ENCODE measurements around the gene HDAC4. TPM values are rescaled to one million over a fixed set of nuclear protein-coding genes. Genes with fewer than 3 reads are reported as not detected.

The HDAC4 gene
- total RNA-seq, 2 donors from 2014 or later, result 22.3 to 48.6 TPM

DNA sequence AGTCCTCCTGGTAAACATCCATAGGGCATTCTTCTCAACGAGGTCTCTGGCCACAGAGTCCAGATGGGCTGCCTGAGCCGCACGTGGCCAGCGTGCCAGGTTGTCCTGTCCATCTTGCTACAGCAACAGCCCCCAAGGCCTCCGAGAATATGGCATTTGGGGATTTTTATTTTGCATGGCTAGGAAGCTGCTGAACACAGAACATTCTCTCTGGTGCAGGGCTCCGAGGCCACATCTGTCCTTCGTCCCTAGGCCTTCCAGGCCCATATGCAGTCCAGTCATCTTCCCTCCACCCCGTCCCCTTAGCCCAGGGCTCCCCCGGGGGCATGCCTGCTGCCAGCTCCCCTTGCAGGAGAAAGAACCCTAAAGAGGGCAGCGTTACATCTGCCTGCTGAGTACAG, 2.3 kb downstream of the HDAC4 start:
- H3K27me3 Mint-ChIP-seq, result no peaks in the 10 kb centered on the region
- H3K4me1 Mint-ChIP-seq (ENCODE audit: low read depth in 2 of 2), result peaks cover 27 to 35% of the 10 kb centered on the region in 2 donors
- no peak for ATAC-seq
- H3K36me3 Mint-ChIP-seq, result no peaks in the 10 kb centered on the region
- H3K9me3 Mint-ChIP-seq, result no peaks in the 10 kb centered on the region
- peak overlapping the region; percentile 95 for H3K4me3 Mint-ChIP-seq
- H3K27ac Mint-ChIP-seq, result peak overlapping the region in 1 of 2 donors; percentile 55
- no peak for DNase-seq (ENCODE audit: low spot score)

DNA sequence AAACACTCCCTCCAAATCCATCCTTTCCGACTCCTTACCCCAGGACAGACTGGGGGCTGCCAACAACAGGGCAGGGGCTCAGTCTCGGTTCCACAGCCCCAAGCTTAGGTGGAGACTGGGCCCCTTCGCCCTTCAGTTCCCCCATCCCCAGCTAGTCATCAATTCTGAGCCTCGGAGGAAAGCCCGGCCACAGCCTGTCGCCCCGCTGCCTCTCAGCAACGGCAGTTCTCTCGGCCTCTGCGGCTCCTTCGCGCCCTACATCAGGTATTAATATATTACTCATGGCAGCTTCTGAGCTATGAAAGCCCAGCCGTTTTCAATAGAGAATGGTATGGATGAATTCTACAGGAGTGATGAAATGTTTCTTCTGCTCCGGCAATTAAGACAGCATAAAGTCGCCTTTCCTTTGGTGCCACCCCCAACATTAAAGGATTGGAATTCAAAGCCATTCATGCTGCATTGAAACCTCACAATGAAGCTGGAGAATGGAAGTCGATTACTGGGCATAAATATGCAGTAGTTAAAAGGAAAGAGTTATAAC, 2.8 kb downstream of the HDAC4 start:
- Mint-ChIP-seq H3K36me3 (no peaks in the 10 kb centered on the region), H3K4me3 (no peak overlapping the region), H3K4me1 (ENCODE audit: low read depth in 2 of 2) (peaks cover 27 to 40% of the 10 kb centered on the region in 2 donors), H3K9me3 (no peaks in the 10 kb centered on the region), H3K27me3 (no peaks in the 10 kb centered on the region), H3K27ac (peak overlapping the region in 1 of 2 donors; percentile 55)
- DNase-seq (ENCODE audit: low spot score) (no peak), ATAC-seq (no peak)

DNA sequence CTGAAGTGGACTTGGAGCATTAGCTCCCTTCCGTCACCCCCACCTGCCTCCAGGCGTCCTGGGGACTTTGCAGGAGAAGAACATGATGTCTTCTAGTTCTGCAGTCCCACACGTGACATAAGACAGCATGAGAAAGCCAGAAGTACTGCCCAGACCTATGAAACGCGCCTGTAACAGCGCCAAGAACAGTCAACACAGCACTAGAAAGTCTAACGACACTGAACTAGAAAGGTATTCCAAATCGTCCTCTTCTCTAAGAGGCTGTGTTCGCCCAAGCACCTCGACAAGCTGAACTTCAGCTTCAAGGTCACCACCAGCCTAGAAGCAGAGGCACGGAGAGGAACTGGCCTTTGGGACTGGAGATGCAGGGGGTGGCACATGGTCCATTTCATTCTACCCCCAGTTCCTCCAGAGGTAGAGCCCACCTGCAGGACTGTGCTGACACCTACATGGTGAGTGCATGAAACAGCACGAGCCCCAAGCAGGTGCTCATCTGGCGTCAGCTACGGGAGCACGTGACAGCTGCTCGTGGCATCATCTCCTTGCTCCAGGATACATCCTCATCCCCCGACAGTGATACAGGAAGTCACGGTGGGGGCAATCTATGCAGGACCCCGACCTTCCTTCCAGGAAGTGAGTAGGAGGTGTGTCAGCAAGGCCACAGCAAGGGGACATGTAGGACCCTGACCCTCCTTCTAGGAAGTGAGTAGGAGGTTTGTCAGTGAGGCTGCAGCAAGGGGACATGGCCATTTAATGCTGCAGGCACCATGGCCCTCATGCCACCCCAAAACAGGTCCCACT, 3.7 kb downstream of the HDAC4 start:
- no peak overlapping the region for H3K27ac Mint-ChIP-seq
- peaks cover 17 to 32% of the 10 kb centered on the region in 2 donors for H3K4me1 Mint-ChIP-seq (ENCODE audit: low read depth in 2 of 2)
- no peaks in the 10 kb centered on the region for H3K9me3 Mint-ChIP-seq
- DNase-seq (ENCODE audit: low spot score), result no peak
- H3K36me3 Mint-ChIP-seq, result no peaks in the 10 kb centered on the region
- H3K4me3 Mint-ChIP-seq, result no peak overlapping the region
- no peak for ATAC-seq
- no peaks in the 10 kb centered on the region for H3K27me3 Mint-ChIP-seq

DNA sequence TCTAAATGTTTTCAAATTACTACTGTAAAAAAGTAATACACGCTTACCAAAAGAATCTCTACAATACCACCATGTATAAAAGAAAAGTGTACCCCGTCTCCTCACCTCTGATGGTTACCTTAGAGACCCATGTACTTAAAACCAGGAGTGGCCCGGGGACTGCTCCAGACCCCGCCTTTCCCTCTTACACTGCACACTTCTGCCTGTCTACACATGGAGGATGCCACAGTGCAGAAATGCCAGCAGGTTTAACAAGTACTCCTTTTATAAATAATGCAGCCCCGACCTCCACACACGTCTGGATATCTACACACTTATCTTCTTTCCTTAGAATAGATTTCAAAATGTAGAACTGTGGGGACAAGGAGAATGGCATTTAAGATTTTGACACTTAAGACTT, 5.3 kb downstream of the HDAC4 start:
- H3K27ac Mint-ChIP-seq, result no peak overlapping the region
- H3K4me3 Mint-ChIP-seq, result no peak overlapping the region
- no peak for DNase-seq (ENCODE audit: low spot score)
- no peaks in the 10 kb centered on the region for H3K36me3 Mint-ChIP-seq
- H3K27me3 Mint-ChIP-seq, result no peaks in the 10 kb centered on the region
- ATAC-seq, result no peak
- peaks cover 14 to 30% of the 10 kb centered on the region in 2 donors for H3K4me1 Mint-ChIP-seq (ENCODE audit: low read depth in 2 of 2)
- H3K9me3 Mint-ChIP-seq, result no peaks in the 10 kb centered on the region

DNA sequence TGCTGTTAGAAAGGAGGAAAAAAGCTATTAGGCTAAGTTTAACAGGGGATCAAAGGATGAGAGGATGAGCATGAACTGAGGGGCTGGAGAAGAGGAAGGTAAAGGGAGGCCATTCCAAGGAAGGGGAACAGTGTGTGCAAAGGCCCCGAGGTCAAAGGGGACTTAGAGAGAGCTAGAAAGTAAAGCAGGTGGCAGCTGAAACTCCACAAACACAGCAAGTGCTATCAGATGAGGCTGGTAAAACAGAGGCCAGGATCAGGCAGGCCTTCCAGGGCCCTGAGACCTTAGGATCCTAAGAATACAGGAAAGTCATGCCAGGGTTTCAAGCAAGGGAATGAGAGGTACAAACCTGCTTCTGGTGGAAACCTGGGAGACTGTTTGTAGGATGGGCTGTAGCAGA, 5.8 kb downstream of the HDAC4 start:
- no peak for ATAC-seq
- no peak overlapping the region for H3K27ac Mint-ChIP-seq
- H3K4me1 Mint-ChIP-seq (ENCODE audit: low read depth in 2 of 2), result peaks cover 14 to 30% of the 10 kb centered on the region in 2 donors
- no peaks in the 10 kb centered on the region for H3K27me3 Mint-ChIP-seq
- DNase-seq (ENCODE audit: low spot score), result no peak
- H3K9me3 Mint-ChIP-seq, result no peaks in the 10 kb centered on the region
- H3K4me3 Mint-ChIP-seq, result no peak overlapping the region
- no peaks in the 10 kb centered on the region for H3K36me3 Mint-ChIP-seq

DNA sequence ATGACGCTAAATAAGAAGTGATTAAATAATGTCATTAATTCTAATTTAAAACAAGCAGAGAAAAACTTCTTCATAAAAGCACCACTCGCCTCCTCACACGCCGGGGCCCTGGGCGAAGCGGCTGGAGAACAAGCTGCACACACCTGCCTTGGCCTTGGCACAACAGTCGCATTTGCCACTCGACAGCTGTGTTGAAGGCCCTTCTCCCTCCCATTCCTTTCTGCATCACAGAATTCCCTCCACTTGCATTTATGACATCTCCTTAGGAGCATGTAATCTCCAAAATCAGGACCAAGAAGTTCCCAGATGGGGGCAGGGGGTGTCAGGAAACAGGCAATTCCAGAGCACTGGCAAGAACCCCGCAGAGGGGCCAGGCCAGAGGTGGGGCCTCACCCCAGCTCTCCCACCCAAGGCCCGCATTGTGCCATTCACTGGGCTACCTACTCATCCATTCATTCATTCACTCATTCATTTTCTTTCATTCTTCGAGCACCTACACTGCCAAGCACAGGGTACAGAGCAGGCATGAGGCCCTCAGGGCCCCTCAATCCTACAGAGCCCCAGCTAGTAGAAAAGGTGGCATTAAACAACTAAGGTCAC, 6.4 kb downstream of the HDAC4 start:
- no peaks in the 10 kb centered on the region for H3K27me3 Mint-ChIP-seq
- H3K4me1 Mint-ChIP-seq (ENCODE audit: low read depth in 2 of 2), result peaks cover 11 to 28% of the 10 kb centered on the region in 2 donors
- no peaks in the 10 kb centered on the region for H3K9me3 Mint-ChIP-seq
- ATAC-seq (no peak), DNase-seq (ENCODE audit: low spot score) (no peak)
- no peaks in the 10 kb centered on the region for H3K36me3 Mint-ChIP-seq
- H3K4me3 Mint-ChIP-seq, result no peak overlapping the region
- peak overlapping the region in 1 of 2 donors; percentile 84 for H3K27ac Mint-ChIP-seq

DNA sequence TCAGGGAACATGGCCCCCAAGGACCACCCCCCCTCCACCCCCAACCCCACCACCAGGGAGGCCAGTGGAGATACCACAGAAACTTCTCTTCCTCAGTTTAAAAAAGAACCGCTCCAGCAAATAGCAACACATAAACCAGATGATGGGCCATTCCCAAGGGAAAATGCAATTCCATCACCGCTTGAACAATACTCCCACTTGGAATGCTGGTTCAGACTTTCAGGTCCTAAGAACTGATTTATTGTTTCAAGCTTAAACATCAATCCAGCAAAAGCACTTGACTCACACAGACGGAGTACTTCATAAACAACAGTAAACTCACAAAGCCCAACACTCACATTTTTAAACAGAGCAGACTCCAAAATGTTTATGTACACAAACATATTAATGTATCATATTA, 6.9 kb downstream of the HDAC4 start:
- Mint-ChIP-seq H3K4me3 (no peak overlapping the region), H3K36me3 (no peaks in the 10 kb centered on the region), H3K27ac (peak overlapping the region in 1 of 2 donors; percentile 84), H3K9me3 (no peaks in the 10 kb centered on the region), H3K4me1 (ENCODE audit: low read depth in 2 of 2) (peaks cover 7 to 24% of the 10 kb centered on the region in 2 donors), H3K27me3 (no peaks in the 10 kb centered on the region)
- ATAC-seq, result no peak
- no peak for DNase-seq (ENCODE audit: low spot score)

DNA sequence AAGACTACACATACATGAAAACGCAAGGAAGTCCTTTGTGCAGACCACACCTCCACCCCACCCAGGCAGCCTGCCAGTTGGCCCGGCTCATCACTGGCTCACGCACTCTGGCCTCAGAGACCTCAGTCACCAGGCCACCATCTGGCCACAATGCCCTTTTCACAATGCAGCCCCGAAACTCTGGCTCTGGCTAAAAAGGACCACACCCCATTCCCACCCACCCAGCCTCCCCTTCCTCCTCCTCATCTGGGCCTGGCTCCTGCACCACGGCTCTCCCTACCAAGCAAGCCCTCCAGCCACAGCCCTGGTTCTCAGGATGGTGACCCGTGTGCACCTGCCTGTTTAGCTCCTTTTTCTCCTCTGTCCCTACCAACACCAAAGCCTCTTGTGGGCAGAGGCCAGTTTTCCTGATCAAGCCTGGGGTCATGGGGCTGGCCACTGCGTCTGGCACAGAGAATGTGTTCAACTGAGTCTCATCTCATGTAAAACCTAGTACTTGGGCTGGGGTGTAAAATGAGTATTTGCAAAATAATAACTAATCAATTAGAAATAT, 7.4 kb downstream of the HDAC4 start:
- H3K27ac Mint-ChIP-seq, result peak overlapping the region in 1 of 2 donors; percentile 84
- no peaks in the 10 kb centered on the region for H3K36me3 Mint-ChIP-seq

DNA sequence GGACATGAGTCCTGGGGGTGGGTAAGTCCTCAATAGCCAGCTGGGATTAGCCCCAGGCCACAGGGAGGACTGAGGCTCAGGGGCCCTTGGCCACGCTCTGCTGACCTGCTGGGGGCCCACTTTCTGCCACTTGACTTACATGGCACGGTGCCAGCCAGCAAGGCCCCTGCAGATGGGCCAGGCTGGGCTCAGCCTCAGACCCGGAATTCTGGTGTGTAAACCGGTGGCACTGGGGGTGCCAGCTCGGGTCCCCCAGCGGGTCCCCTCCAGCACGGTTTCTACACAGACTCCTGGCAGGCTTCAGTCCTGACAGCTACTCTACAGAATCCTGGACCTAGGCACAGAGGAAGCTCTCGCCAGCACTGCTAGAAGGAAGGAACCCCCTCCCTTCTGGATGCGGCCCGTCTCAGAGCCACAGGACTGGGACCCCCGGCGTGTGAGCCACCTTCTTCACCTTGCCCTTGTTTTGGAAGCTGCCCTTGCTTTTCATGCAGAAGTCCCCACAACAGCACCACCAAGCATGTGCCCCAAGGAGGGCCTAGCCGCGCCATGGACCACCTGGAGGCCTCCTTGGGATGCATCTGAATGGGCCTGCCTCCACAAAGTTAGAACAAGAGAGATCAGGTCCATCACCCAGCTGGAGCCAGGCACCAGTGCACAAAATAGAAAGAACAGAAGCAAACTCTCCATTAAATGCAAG, 8.0 kb downstream of the HDAC4 start:
- DNase-seq (ENCODE audit: low spot score), result no peak
- ATAC-seq, result peak in 1 of 2 donors; percentile 8
- H3K36me3 Mint-ChIP-seq, result no peaks in the 10 kb centered on the region
- no peaks in the 10 kb centered on the region for H3K9me3 Mint-ChIP-seq
- no peaks in the 10 kb centered on the region for H3K27me3 Mint-ChIP-seq
- H3K4me3 Mint-ChIP-seq, result no peak overlapping the region
- H3K27ac Mint-ChIP-seq, result no peak overlapping the region
- H3K4me1 Mint-ChIP-seq (ENCODE audit: low read depth in 2 of 2), result peaks cover 7 to 19% of the 10 kb centered on the region in 2 donors

More for the DNA sequence above, 7.4 kb downstream of the HDAC4 start:
- H3K9me3 Mint-ChIP-seq, result no peaks in the 10 kb centered on the region
- H3K4me1 Mint-ChIP-seq (ENCODE audit: low read depth in 2 of 2), result peaks cover 7 to 24% of the 10 kb centered on the region in 2 donors
- ATAC-seq (peak in 1 of 2 donors; percentile 5), DNase-seq (ENCODE audit: low spot score) (no peak)
- H3K4me3 Mint-ChIP-seq, result no peak overlapping the region
- H3K27me3 Mint-ChIP-seq, result no peaks in the 10 kb centered on the region

DNA sequence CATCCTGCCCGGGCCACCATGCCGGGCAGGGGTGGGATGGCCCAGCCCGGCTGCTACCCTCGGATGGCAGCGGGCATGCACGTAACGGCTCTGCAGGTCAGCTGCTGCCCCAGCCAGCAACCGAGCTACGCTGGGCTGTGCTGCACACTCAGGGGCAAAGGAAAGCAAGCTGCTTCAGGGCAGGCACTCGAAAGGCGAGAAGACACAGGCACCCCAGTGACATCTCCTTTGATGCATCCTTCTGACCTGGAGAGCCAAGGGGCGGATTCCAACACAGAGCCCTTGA, 8.8 kb downstream of the HDAC4 start:
- Mint-ChIP-seq H3K36me3 (no peaks in the 10 kb centered on the region), H3K27me3 (no peaks in the 10 kb centered on the region), H3K4me3 (no peak overlapping the region), H3K27ac (no peak overlapping the region), H3K4me1 (ENCODE audit: low read depth in 2 of 2) (peaks cover 7 to 14% of the 10 kb centered on the region in 2 donors), H3K9me3 (no peaks in the 10 kb centered on the region)
- DNase-seq (ENCODE audit: low spot score), result no peak
- ATAC-seq, result no peak

DNA sequence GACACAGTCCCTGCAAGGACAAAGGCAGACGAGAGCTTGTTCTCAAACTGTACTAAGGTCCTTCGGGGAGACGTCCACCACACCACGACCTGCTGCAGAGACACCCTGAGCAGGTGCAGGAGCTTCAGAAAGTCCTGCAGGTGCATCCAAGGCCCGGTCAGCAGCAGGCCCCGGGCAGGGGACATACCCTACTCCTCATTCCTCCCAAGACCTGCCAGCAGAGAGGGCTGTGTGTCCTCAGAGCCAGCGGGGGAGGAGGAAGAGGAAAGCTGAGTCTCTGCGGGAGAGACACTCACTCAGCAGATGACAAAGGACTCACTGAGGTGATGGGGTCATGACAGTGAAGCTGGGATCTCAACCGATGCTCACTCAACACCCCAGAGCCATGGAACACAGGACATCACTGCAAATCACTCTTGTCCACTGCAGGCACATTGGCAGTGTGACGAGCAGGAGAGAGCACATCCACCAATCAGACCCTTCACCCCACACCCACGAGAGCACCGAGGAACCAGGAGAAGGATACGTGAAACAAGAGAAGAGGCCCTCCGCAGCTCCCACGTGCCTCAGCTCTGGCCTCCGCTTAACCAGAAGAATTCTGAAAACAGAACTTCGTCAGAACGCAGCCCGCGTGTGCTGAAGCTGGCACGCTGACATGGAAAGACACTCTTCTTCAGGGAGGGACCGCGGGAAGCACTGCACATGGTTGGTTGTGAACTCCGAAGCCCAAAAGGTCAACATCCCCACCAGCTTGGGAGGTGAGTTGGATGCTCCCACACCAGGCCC, 9.3 kb downstream of the HDAC4 start:
- Mint-ChIP-seq H3K36me3 (no peaks in the 10 kb centered on the region), H3K4me3 (no peak overlapping the region), H3K9me3 (no peaks in the 10 kb centered on the region), H3K27me3 (no peaks in the 10 kb centered on the region), H3K4me1 (ENCODE audit: low read depth in 2 of 2) (peaks cover 12 to 20% of the 10 kb centered on the region in 2 donors), H3K27ac (no peak overlapping the region)
- ATAC-seq (no peak), DNase-seq (ENCODE audit: low spot score) (no peak)

DNA sequence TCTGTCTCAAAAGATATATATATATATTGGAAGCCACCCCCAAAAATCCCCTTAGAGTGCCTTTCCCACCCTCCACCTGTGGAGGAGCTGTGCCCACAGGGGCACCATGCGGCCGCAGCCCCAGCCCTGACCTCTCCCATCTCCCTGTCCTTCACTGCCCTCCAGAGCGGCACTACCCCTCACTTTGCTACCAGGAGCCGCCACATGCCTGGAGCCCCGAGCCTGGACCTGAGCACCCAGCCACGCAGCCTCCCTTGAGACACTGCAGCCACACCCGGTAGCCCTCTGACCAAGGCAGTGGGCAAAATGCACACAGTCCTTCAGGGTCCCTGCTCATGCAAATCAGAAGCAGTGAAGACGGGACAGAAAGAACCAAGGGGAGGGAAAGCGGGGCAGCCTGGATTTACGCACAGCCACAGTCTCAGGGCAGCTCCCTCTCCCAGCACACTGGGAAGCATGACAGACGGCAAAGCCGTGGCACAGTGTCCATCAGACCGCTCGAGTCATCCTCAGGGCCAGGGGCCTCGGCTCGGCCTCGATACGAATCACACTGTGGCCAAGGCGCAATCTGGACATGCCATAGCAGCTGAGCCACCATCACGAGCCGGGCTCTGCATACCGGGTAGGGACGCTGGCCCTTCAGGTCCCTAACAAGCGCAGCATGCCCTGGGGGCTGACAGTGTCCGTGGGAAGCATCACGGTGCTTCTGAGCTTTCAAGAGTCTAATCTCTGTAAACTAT, 10.1 kb downstream of the HDAC4 start:
- H3K9me3 Mint-ChIP-seq, result no peaks in the 10 kb centered on the region
- ATAC-seq, result no peak
- no peak overlapping the region for H3K4me3 Mint-ChIP-seq
- H3K27ac Mint-ChIP-seq, result no peak overlapping the region
- DNase-seq (ENCODE audit: low spot score), result no peak
- peaks cover 12 to 24% of the 10 kb centered on the region in 2 donors for H3K4me1 Mint-ChIP-seq (ENCODE audit: low read depth in 2 of 2)
- no peaks in the 10 kb centered on the region for H3K27me3 Mint-ChIP-seq
- no peaks in the 10 kb centered on the region for H3K36me3 Mint-ChIP-seq
